ENCODE results near the gene CERK.

Gene CERK

DNA sequence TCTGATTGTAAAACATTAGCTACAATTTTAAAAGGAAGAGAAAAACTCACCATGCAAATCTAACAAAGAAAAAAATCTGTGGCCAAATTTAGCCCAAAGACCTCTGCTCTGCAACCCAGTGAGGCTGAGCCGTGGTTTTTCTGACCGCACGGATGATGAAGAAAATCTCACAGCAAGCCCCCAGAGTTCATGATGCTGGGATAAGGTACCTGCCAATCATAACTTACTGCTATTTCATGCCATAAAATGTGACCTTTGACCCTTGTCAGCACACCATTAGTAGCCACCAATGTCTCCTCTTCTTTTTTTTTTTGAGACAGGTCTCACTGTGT is 11.1 kb downstream of the CERK start:
- TF ChIP-seq FOXP2 (optimal IDR thresholded peaks at IDR 0.05; ENCODE audit: borderline replicate concordance, extremely low read depth, extremely low read length, insufficient read depth): no peak
- no peak for TF ChIP-seq SIN3A (IDR thresholded peaks at IDR 0.05; ENCODE audit: borderline replicate concordance, insufficient read depth, low read length)
- no peak for TF ChIP-seq POLR2AphosphoS5 (IDR thresholded peaks at IDR 0.05; ENCODE audit: low read depth, low read length)
- TF ChIP-seq, protein P1, sequence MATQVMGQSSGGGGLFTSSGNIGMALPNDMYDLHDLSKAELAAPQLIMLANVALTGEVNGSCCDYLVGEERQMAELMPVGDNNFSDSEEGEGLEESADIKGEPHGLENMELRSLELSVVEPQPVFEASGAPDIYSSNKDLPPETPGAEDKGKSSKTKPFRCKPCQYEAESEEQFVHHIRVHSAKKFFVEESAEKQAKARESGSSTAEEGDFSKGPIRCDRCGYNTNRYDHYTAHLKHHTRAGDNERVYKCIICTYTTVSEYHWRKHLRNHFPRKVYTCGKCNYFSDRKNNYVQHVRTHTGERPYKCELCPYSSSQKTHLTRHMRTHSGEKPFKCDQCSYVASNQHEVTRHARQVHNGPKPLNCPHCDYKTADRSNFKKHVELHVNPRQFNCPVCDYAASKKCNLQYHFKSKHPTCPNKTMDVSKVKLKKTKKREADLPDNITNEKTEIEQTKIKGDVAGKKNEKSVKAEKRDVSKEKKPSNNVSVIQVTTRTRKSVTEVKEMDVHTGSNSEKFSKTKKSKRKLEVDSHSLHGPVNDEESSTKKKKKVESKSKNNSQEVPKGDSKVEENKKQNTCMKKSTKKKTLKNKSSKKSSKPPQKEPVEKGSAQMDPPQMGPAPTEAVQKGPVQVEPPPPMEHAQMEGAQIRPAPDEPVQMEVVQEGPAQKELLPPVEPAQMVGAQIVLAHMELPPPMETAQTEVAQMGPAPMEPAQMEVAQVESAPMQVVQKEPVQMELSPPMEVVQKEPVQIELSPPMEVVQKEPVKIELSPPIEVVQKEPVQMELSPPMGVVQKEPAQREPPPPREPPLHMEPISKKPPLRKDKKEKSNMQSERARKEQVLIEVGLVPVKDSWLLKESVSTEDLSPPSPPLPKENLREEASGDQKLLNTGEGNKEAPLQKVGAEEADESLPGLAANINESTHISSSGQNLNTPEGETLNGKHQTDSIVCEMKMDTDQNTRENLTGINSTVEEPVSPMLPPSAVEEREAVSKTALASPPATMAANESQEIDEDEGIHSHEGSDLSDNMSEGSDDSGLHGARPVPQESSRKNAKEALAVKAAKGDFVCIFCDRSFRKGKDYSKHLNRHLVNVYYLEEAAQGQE (IDR thresholded peaks at IDR 0.05; ENCODE audit: insufficient read depth in 1 of 2, low read depth in 2 of 2, low read length in 2 of 2): no peak
- TF ChIP-seq TAF1 (IDR thresholded peaks at IDR 0.05; ENCODE audit: borderline replicate concordance, insufficient read depth, low read length): no peak

DNA sequence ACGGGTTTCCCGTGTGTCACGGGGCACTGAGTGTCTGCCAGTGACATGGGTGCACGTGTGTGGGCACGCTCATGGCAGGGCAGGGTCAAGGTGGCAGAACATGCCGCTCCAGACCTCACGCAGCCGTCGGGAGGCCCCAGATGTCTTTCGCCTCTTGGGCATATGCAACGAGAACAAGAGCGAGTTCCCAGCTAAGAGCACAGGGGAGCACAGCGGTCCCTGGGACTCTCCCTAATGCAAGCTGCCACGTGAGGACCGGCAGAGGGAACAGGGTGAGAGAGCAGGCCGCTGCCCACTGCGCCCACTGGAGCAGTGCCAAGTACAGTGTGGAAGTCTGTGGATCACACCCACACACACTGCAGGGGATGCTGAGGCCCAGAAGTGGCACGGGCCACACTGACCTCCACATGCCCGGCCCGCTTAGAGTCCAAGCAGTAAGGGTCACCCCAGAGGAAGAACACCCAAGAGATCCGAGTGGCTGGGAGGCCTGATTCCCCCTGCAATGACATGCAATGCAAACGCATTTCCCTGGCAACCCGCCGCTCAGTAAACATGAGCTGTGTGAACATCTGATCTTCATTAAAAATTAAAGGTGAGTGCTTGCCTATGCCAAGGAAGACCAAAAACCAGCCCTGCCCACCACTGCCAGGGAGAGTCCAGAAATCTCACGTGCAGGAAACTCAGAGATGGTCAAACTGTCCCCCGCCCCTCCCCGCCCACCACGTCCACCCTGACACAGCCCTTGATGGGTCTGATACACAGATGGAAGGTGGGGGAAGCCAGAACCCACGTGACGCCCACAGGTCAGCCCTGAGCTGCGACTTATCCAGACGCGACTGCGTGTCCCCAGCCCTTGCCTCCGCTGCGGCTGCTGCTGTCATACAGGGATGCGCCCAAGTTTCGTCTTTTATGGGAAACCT is 11.7 kb downstream of the CERK start:
- no peak for TF ChIP-seq POLR2AphosphoS5 (IDR thresholded peaks at IDR 0.05; ENCODE audit: low read depth, low read length)
- no peak for TF ChIP-seq FOXP2 (optimal IDR thresholded peaks at IDR 0.05; ENCODE audit: borderline replicate concordance, extremely low read depth, extremely low read length, insufficient read depth)
- no peak for TF ChIP-seq TAF1 (IDR thresholded peaks at IDR 0.05; ENCODE audit: borderline replicate concordance, insufficient read depth, low read length)
- TF ChIP-seq, protein P1 (IDR thresholded peaks at IDR 0.05; ENCODE audit: insufficient read depth in 1 of 2, low read depth in 2 of 2, low read length in 2 of 2): no peak
- no peak for TF ChIP-seq SIN3A (IDR thresholded peaks at IDR 0.05; ENCODE audit: borderline replicate concordance, insufficient read depth, low read length)

DNA sequence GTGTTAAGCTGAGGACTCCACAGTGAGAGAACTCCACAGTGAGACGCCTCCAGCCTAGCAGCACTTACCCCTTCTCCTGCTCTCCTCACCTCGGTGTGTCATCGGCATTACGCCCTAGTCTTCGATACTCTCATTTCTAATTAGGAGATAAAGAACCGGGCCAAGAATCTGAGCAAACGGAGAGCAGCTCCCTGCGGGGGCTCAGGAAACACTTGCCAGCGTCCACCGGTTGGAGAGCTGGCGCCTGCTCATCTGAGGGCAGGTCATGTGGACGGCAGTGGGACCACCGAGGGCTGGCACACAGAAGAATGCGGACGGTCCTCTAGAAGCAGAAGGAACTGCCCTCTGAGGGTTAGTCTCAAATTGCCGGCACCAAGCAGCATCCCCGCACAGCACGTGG is 13.0 kb downstream of the CERK start:
- TF ChIP-seq SIN3A (IDR thresholded peaks at IDR 0.05; ENCODE audit: borderline replicate concordance, insufficient read depth, low read length): no peak
- TF ChIP-seq, protein P1 (IDR thresholded peaks at IDR 0.05; ENCODE audit: insufficient read depth in 1 of 2, low read depth in 2 of 2, low read length in 2 of 2): no peak

DNA sequence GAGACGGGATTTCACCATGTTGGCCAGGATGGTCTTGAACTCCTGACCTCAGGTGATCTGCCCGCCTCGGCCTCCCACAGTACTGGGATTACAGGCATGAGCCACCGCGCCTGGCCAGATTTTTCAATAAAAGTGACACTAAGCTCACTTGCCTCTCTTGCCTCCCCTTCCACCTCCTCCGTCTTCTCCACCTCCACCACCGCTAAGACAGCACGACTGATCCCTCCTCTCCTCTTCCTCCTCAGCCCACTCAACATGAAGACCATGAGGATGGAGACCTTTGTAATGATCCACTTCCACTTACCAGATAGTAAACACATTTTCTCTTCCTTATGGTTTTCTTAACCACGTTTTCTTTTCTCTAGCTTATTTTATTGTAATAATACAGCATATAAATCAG is 14.2 kb downstream of the CERK start:
- no peak for TF ChIP-seq SIN3A (IDR thresholded peaks at IDR 0.05; ENCODE audit: borderline replicate concordance, insufficient read depth, low read length)
- TF ChIP-seq, protein P1 (IDR thresholded peaks at IDR 0.05; ENCODE audit: insufficient read depth in 1 of 2, low read depth in 2 of 2, low read length in 2 of 2): no peak
- no peak for TF ChIP-seq POLR2AphosphoS5 (IDR thresholded peaks at IDR 0.05; ENCODE audit: low read depth, low read length)
- no peak for TF ChIP-seq TAF1 (IDR thresholded peaks at IDR 0.05; ENCODE audit: borderline replicate concordance, insufficient read depth, low read length)
- TF ChIP-seq FOXP2 (optimal IDR thresholded peaks at IDR 0.05; ENCODE audit: borderline replicate concordance, extremely low read depth, extremely low read length, insufficient read depth): no peak

All from PFSK-1 (cell line).